Activated gamma-delta T cell treated with Interleukin-2 at 50 U/mL for 16 hours (primary cell): ENCODE measurements around the gene ARSI.

ENCODE experiments used
- DNase-seq: peaks from one replicate; pipeline ENCODE4 v3.0.0-alpha.2; 2020

The ARSI gene

GRCh38 chr5:150302301-150303069, at the start of gene ARSI:
Gene ARSI (minus strand): TSS chr5:150302905. CDS start chr5:150302373, 532 bp downstream.
- DNase-seq: no peak

- DNase-seq: peak; percentile 29
These were observed 48.0 kb upstream of the ARSI start for GRCh38 chr5:150350524-150351344.

- no peak for DNase-seq
These were observed 47.1 kb upstream of the ARSI start for GRCh38 chr5:150349681-150350275.

- no peak for DNase-seq
These were observed 44.7 kb upstream of the ARSI start for GRCh38 chr5:150347451-150347850.

GRCh38 chr5:150347003-150347402, 44.3 kb upstream of the ARSI start:
- DNase-seq: no peak

- DNase-seq: no peak
These were observed 43.9 kb upstream of the ARSI start for GRCh38 chr5:150346592-150346991.

GRCh38 chr5:150345716-150346115, 43.0 kb upstream of the ARSI start:
- no peak for DNase-seq

GRCh38 chr5:150343994-150344631, 41.4 kb upstream of the ARSI start:
- DNase-seq: no peak

GRCh38 chr5:150342583-150342982, 39.9 kb upstream of the ARSI start:
- DNase-seq: no peak

GRCh38 chr5:150341989-150342388, 39.3 kb upstream of the ARSI start:
- no peak for DNase-seq

GRCh38 chr5:150341331-150341730, 38.6 kb upstream of the ARSI start:
- DNase-seq: no peak

GRCh38 chr5:150340614-150341255, 38.0 kb upstream of the ARSI start:
- DNase-seq: no peak

- DNase-seq: no peak
These were observed 37.1 kb upstream of the ARSI start for GRCh38 chr5:150339841-150340240.

- no peak for DNase-seq
These were observed 36.5 kb upstream of the ARSI start for GRCh38 chr5:150339165-150339564.

GRCh38 chr5:150338546-150338945, 35.8 kb upstream of the ARSI start:
- no peak for DNase-seq

GRCh38 chr5:150335778-150336177, 33.1 kb upstream of the ARSI start:
- DNase-seq: no peak

GRCh38 chr5:150333400-150333799, 30.7 kb upstream of the ARSI start:
- DNase-seq: no peak

- no peak for DNase-seq
These were observed 27.5 kb upstream of the ARSI start for GRCh38 chr5:150329881-150330876.

- DNase-seq: no peak
These were observed 26.3 kb upstream of the ARSI start for GRCh38 chr5:150329038-150329437.

- DNase-seq: no peak
These were observed 25.8 kb upstream of the ARSI start for GRCh38 chr5:150328515-150328914.

- no peak for DNase-seq
These were observed 24.4 kb upstream of the ARSI start for GRCh38 chr5:150327139-150327538.
